Endothelial cell of umbilical vein (primary cell): ENCODE measurements around the gene MED26.

ENCODE experiments used
- EZH2 ChIP-seq: IDR thresholded peaks from 2 replicates; pipeline ENCODE4 v1.6.1; 2012; ENCODE audit warnings: borderline replicate concordance, low read depth, mild to moderate bottlenecking, moderate library complexity, low read length, inconsistent platforms; ENCODE audit not compliant: severe bottlenecking
- FOS ChIP-seq: IDR thresholded peaks from 2 replicates; pipeline ENCODE4 v1.6.1; 2011; ENCODE audit warnings: mild to moderate bottlenecking, low read length, moderate library complexity, borderline replicate concordance; ENCODE audit not compliant: insufficient read depth
- JUN ChIP-seq: IDR thresholded peaks from 2 replicates; pipeline ENCODE4 v1.6.1; 2011; ENCODE audit warnings: borderline replicate concordance, low read depth; ENCODE audit not compliant: insufficient read length, insufficient read depth
- POLR2A ChIP-seq: IDR thresholded peaks from 2 replicates; pipeline ENCODE4 v1.6.1; 2012; ENCODE audit warnings: low read depth, mild to moderate bottlenecking, control low read depth, low read length
- POLR2AphosphoS5 ChIP-seq: IDR thresholded peaks from 2 replicates; pipeline ENCODE4 v1.6.1; 2012; ENCODE audit warnings: low read depth, mild to moderate bottlenecking, control low read depth, low read length, moderate library complexity; ENCODE audit not compliant: insufficient read depth
- TF ChIP-seq, protein P1 (sequence below), 2 donors: IDR thresholded peaks; 1 replicate in 1 of 2; 2 replicates in 1 of 2; pipeline ENCODE4 v1.5.1; 2011; ENCODE audit warnings: low read length in 2 of 2, mild to moderate bottlenecking in 2 of 2, moderate library complexity in 2 of 2, control low read depth in 1 of 2, inconsistent platforms in 1 of 2, low read depth in 1 of 2; ENCODE audit not compliant: insufficient read depth in 1 of 2; ENCODE audit errors: extremely low read depth in 1 of 2

DNA sequence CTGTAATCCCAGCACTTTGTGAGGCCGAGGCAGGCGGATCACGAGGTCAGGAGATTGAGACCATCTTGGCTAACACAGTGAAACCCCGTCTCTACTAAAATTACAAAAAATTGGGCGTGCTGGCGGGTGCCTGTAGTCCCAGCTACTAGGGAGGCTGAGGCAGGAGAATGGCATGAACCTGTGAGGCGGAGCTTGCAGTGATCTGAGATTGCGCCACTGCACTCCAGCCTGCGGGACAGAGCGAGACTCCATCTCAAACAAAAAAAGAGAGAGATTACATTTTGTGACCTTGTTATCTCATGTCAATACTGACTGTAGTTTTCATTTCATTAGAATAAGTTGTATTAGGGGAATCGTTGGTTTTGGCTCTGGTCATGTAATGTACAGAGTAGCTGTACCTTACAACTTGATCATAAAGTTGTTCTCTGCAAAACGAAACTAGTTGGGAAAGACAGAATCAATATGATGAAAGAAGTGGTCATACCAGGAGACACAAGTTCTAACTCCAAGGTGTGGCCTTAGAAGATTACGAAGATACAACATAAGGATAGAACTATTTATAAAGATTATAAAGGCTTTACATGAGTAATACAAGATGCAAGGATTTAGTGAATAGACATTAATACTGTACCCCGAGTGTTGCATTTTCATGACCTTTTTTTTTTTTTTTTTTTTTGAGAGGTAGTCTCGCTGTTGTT is 48.2 kb upstream of the MED26 start:
- TF ChIP-seq, protein P1, sequence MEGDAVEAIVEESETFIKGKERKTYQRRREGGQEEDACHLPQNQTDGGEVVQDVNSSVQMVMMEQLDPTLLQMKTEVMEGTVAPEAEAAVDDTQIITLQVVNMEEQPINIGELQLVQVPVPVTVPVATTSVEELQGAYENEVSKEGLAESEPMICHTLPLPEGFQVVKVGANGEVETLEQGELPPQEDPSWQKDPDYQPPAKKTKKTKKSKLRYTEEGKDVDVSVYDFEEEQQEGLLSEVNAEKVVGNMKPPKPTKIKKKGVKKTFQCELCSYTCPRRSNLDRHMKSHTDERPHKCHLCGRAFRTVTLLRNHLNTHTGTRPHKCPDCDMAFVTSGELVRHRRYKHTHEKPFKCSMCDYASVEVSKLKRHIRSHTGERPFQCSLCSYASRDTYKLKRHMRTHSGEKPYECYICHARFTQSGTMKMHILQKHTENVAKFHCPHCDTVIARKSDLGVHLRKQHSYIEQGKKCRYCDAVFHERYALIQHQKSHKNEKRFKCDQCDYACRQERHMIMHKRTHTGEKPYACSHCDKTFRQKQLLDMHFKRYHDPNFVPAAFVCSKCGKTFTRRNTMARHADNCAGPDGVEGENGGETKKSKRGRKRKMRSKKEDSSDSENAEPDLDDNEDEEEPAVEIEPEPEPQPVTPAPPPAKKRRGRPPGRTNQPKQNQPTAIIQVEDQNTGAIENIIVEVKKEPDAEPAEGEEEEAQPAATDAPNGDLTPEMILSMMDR (IDR thresholded peaks at IDR 0.05; ENCODE audit: extremely low read depth in 1 of 2, insufficient read depth in 1 of 2, low read depth in 1 of 2, low read length in 2 of 2), result no peak
- TF ChIP-seq POLR2AphosphoS5, result no peak
- TF ChIP-seq FOS, result no peak
- no peak for TF ChIP-seq JUN
- no peak for TF ChIP-seq EZH2
- no peak for TF ChIP-seq POLR2A
